HEK293 (cell line): ENCODE data around the gene UBE4B.
"Not testable (repeated sequence)": the region's sequence is repeated elsewhere in the genome, so short reads cannot be mapped to it uniquely, and the experiment has no call there.

Source experiments
- CTCF ChIA-PET: fragments of 350-600 bp; formaldehyde crosslinking; extraction: SDS; loops from one replicate; lab custom pipeline; 2021; ENCODE audit warnings: antibody characterized with exemption; lab: Yijun Ruan, JAX
- POLR2A ChIA-PET: fragments of 300-600 bp; formaldehyde crosslinking; extraction: SDS; loops from one replicate; lab custom pipeline; 2020; ENCODE audit warnings: antibody characterized with exemption, inconsistent platforms; lab: Yijun Ruan, JAX
- H3K27ac ChIP-seq: fragments of 200-500 bp; sonication (Bioruptor generic); 2 replicates; pipeline ENCODE4 v1.5.1; 2014; ENCODE audit warnings: low read depth, low read length, control low read depth, inconsistent platforms; ENCODE audit errors: extremely low read depth
- H3K36me3 ChIP-seq, 2 experiments: fragments of 200-500 bp in 1 of 2; sonication (Bioruptor generic) in 1 of 2; 1 replicate in 1 of 2; 2 replicates in 1 of 2; pipeline ENCODE4 v1.5.1; 2014 to 2017; ENCODE audit warnings: inconsistent platforms in 2 of 2, low read length in 2 of 2; ENCODE audit not compliant: control insufficient read depth in 2 of 2, insufficient read depth in 1 of 2
- H3K4me1 ChIP-seq: fragments of 200-500 bp; sonication (Bioruptor generic); 2 replicates; pipeline ENCODE4 v1.5.1; 2014; ENCODE audit warnings: mild to moderate bottlenecking, low read length, inconsistent platforms; ENCODE audit not compliant: control insufficient read depth, insufficient read depth
- H3K4me3 ChIP-seq: 2 replicates; pipeline ENCODE4 v1.5.1; 2011; ENCODE audit warnings: low read depth, mild to moderate bottlenecking, control low read depth, low read length, moderate library complexity
- H3K9me3 ChIP-seq: fragments of 200-500 bp; sonication (Bioruptor generic); 2 replicates; pipeline ENCODE4 v1.5.1; 2014; ENCODE audit warnings: low read depth, low read length, inconsistent platforms; ENCODE audit not compliant: control insufficient read depth, insufficient read depth
- KLF16 ChIP-seq: fragments of 450-650 bp; formaldehyde crosslinking; IDR thresholded peaks from 2 replicates; pipeline ENCODE4 v1.5.1; 2017; ENCODE audit warnings: missing biosample characterization, missing genetic modification characterization
- MEIS1 ChIP-seq: sonication (generic); formaldehyde crosslinking; IDR thresholded peaks from 2 replicates; pipeline ENCODE4 v1.8.1; 2022; ENCODE audit warnings: missing genetic modification reagents, mild to moderate bottlenecking, borderline replicate concordance
- MYNN ChIP-seq: fragments of 450-650 bp; formaldehyde crosslinking; IDR thresholded peaks from 2 replicates; pipeline ENCODE4 v1.5.1; 2016; ENCODE audit warnings: missing biosample characterization, missing genetic modification characterization, borderline replicate concordance
- ZNF155 ChIP-seq: fragments of 450-650 bp; formaldehyde crosslinking; IDR thresholded peaks from 2 replicates; pipeline ENCODE4 v1.5.1; 2016; ENCODE audit warnings: missing biosample characterization, missing genetic modification characterization
- ZNF175 ChIP-seq: fragments of 450-650 bp; formaldehyde crosslinking; IDR thresholded peaks from 2 replicates; pipeline ENCODE4 v1.5.1; 2016; ENCODE audit warnings: missing biosample characterization, missing genetic modification characterization
- ZNF184 ChIP-seq: fragments of 450-650 bp; IDR thresholded peaks from 2 replicates; pipeline ENCODE4 v1.5.1; 2018; ENCODE audit warnings: missing biosample characterization, mild to moderate bottlenecking, missing genetic modification characterization
- ZNF2 ChIP-seq: fragments of 450-650 bp; formaldehyde crosslinking; IDR thresholded peaks from 2 replicates; pipeline ENCODE4 v1.5.1; 2016; ENCODE audit warnings: missing biosample characterization, missing genetic modification characterization
- ZNF211 ChIP-seq: fragments of 450-650 bp; formaldehyde crosslinking; IDR thresholded peaks from 2 replicates; pipeline ENCODE4 v1.5.1; 2016; ENCODE audit warnings: low read depth, missing biosample characterization, missing genetic modification characterization
- ZNF221 ChIP-seq: fragments of 450-650 bp; formaldehyde crosslinking; IDR thresholded peaks from 2 replicates; pipeline ENCODE4 v1.5.1; 2017; ENCODE audit warnings: missing biosample characterization, missing genetic modification characterization, borderline replicate concordance
- ZNF223 ChIP-seq: fragments of 450-650 bp; formaldehyde crosslinking; IDR thresholded peaks from 2 replicates; pipeline ENCODE4 v1.5.1; 2016; ENCODE audit warnings: missing biosample characterization, missing genetic modification characterization
- ZNF23 ChIP-seq: fragments of 450-650 bp; formaldehyde crosslinking; IDR thresholded peaks from 2 replicates; pipeline ENCODE4 v1.5.1; 2016; ENCODE audit warnings: missing biosample characterization, missing genetic modification characterization, borderline replicate concordance
- ZNF248 ChIP-seq: fragments of 450-650 bp; formaldehyde crosslinking; IDR thresholded peaks from 2 replicates; pipeline ENCODE4 v1.5.1; 2017; ENCODE audit warnings: missing biosample characterization, missing genetic modification characterization
- ZNF274 ChIP-seq, 2 experiments: fragments of 200-500 bp in 1 of 2; fragments of 450-650 bp in 1 of 2; sonication (Bioruptor generic) in 1 of 2; formaldehyde crosslinking in 1 of 2; IDR thresholded peaks; 2 replicates each; pipeline versions ENCODE4 v1.5.1 to v1.6.1; 2014 to 2016; ENCODE audit warnings: borderline replicate concordance in 1 of 2, inconsistent platforms in 1 of 2, low read length in 1 of 2, missing biosample characterization in 1 of 2, missing genetic modification characterization in 1 of 2
- ZNF37A ChIP-seq: fragments of 450-650 bp; IDR thresholded peaks from 2 replicates; pipeline ENCODE4 v1.5.1; 2018; ENCODE audit warnings: missing biosample characterization, missing genetic modification characterization
- ZNF426 ChIP-seq: fragments of 450-650 bp; formaldehyde crosslinking; IDR thresholded peaks from 2 replicates; pipeline ENCODE4 v1.5.1; 2017; ENCODE audit warnings: missing biosample characterization, missing genetic modification characterization, mild to moderate bottlenecking, inconsistent platforms, moderate library complexity
- ZNF473 ChIP-seq: fragments of 450-650 bp; formaldehyde crosslinking; IDR thresholded peaks from 2 replicates; pipeline ENCODE4 v1.5.1; 2017; ENCODE audit warnings: missing biosample characterization, missing genetic modification characterization
- ZNF48 ChIP-seq: fragments of 450-650 bp; formaldehyde crosslinking; IDR thresholded peaks from 2 replicates; pipeline ENCODE4 v1.5.1; 2016; ENCODE audit warnings: missing biosample characterization, missing genetic modification characterization
- ZNF514 ChIP-seq: fragments of 450-650 bp; formaldehyde crosslinking; IDR thresholded peaks from 2 replicates; pipeline ENCODE4 v1.5.1; 2016; ENCODE audit warnings: missing biosample characterization, missing genetic modification characterization
- ZNF521 ChIP-seq: fragments of 450-650 bp; formaldehyde crosslinking; IDR thresholded peaks from 2 replicates; pipeline ENCODE4 v1.5.1; 2017; ENCODE audit warnings: missing biosample characterization, mild to moderate bottlenecking, missing genetic modification characterization
- ZNF555 ChIP-seq: fragments of 450-650 bp; formaldehyde crosslinking; conservative IDR thresholded peaks from 2 replicates; pipeline ENCODE4 v1.5.1; 2017; ENCODE audit warnings: missing biosample characterization, mild to moderate bottlenecking, missing genetic modification characterization, inconsistent platforms
- ZNF600 ChIP-seq: fragments of 450-650 bp; formaldehyde crosslinking; IDR thresholded peaks from 2 replicates; pipeline ENCODE4 v1.5.1; 2016; ENCODE audit warnings: missing biosample characterization, missing genetic modification characterization
- ZNF785 ChIP-seq: fragments of 450-650 bp; formaldehyde crosslinking; IDR thresholded peaks from 2 replicates; pipeline ENCODE4 v1.5.1; 2016; ENCODE audit warnings: missing biosample characterization, missing genetic modification characterization
- ZNF830 ChIP-seq: fragments of 450-650 bp; IDR thresholded peaks from 2 replicates; pipeline ENCODE4 v1.5.0; 2018; ENCODE audit warnings: missing biosample characterization, missing genetic modification characterization, low read depth, mild to moderate bottlenecking, moderate library complexity
- ZSCAN16 ChIP-seq: fragments of 450-650 bp; formaldehyde crosslinking; IDR thresholded peaks from 2 replicates; pipeline ENCODE4 v1.5.1; 2016; ENCODE audit warnings: missing biosample characterization, missing genetic modification characterization
- TF ChIP-seq, protein P1 (sequence below): fragments of 450-650 bp; formaldehyde crosslinking; IDR thresholded peaks from 2 replicates; pipeline ENCODE4 v1.5.1; 2017; ENCODE audit warnings: missing biosample characterization, missing genetic modification characterization

The UBE4B gene

GRCh38 chr1:10019561-10019960 lies 13.2 kb upstream of the UBE4B start:
- POLR2A ChIA-PET = no interaction called here
- Histone ChIP-seq H3K4me1 (no peaks in the 10 kb centered on the region), H3K36me3 (no peaks in the 10 kb centered on the region), H3K4me3 (no peak overlapping the region), H3K9me3 (no peaks in the 10 kb centered on the region), H3K27ac (no peak overlapping the region)
- CTCF ChIA-PET = interaction anchor here (0.5 to 0.7 kb wide), 2 partner anchors 14 to 188 kb away, joined by 3 to 4 read pairs; no protein-coding TSS in a partner anchor
- TF ChIP-seq ZNF426 (tag by site-specific recombination) (no peak), ZNF221 (tag by site-specific recombination) (no peak), ZNF274 (IDR thresholded peaks at IDR 0.05; ENCODE audit: low read length) (no peak), ZNF274 (tag by site-specific recombination; IDR thresholded peaks at IDR 0.05; ENCODE audit: borderline replicate concordance) (no peak), ZNF555 (no peak)

DNA sequence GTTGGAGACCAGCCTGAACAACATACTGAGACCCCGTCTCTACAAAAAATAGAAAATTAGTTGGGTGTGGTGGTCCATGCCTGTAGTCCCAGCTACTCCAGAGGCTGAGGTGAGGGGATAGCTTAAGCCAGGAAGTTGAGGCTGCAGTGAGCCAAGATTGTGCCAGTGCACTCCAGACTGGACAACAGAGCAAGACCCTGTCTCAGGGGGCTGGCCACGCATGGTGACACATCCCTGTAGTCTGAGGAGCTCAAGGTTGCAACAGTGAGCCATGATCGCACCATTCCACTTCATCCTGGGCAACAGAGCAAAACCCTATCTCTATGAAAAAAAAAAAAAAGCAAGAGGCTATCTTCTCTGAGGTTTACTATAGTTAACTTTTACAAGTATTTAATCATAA lies 12.7 kb upstream of the UBE4B start:
- Histone ChIP-seq H3K9me3 (no peaks in the 10 kb centered on the region), H3K36me3 (no peaks in the 10 kb centered on the region)
- POLR2A ChIA-PET = no interaction called here
- TF ChIP-seq ZNF785 (tag by site-specific recombination) = no peak
- TF ChIP-seq ZNF2 (tag by site-specific recombination) = no peak
- no peak for TF ChIP-seq ZNF23
- TF ChIP-seq ZNF48 (tag by site-specific recombination) = no peak
- no peak for TF ChIP-seq ZNF600 (tag by site-specific recombination)
- TF ChIP-seq, all 188 proteins: peak for 0
- H3K27ac ChIP-seq = no peak overlapping the region
- CTCF ChIA-PET = interaction anchor here (0.5 to 0.7 kb wide), 2 partner anchors 13 to 189 kb away, joined by 3 to 4 read pairs; no protein-coding TSS in a partner anchor
- H3K4me1 ChIP-seq = no peaks in the 10 kb centered on the region
- no peak overlapping the region for H3K4me3 ChIP-seq

GRCh38 chr1:10020678-10021077 lies 12.1 kb upstream of the UBE4B start:
- H3K4me1 ChIP-seq, H3K27ac ChIP-seq, POLR2A ChIA-PET, H3K36me3 ChIP-seq, H3K4me3 ChIP-seq, H3K9me3 ChIP-seq: not testable (repeated sequence)
- CTCF ChIA-PET = interaction anchor here (0.6 kb wide), 1 partner anchor 279 kb away, joined by 5 read pairs; no protein-coding TSS in a partner anchor

DNA sequence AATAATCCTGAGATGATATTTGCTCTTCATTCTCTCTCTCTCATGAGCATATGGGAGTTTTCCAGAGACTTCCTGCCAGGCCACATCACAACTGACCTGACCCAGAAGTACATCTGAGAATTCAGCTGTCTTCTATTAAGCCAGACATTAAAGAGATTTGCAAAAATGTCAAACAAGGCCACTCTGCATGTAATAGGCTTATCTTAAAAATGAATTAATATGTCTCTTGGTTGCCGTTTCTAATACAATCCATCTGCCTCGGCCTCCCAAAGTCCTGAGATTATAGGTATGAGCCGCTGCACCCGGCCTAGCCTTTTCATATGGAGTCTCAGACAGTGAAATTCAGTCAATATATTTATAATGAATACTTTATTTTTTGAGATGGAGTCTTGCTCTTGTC lies 10.8 kb upstream of the UBE4B start:
- POLR2A ChIA-PET, H3K36me3 ChIP-seq, CTCF ChIA-PET, H3K9me3 ChIP-seq, H3K27ac ChIP-seq, H3K4me1 ChIP-seq, H3K4me3 ChIP-seq: not testable (repeated sequence)

GRCh38 chr1:10022656-10023055 lies 10.1 kb upstream of the UBE4B start:
- H3K4me1 ChIP-seq = no peaks in the 10 kb centered on the region
- CTCF ChIA-PET = no interaction called here
- H3K27ac ChIP-seq = no peak overlapping the region
- TF ChIP-seq ZNF274 (IDR thresholded peaks at IDR 0.05; ENCODE audit: low read length) = no peak
- TF ChIP-seq ZNF274 (tag by site-specific recombination; IDR thresholded peaks at IDR 0.05; ENCODE audit: borderline replicate concordance) = no peak
- TF ChIP-seq KLF16 (tag by site-specific recombination) = no peak
- TF ChIP-seq, protein P1, sequence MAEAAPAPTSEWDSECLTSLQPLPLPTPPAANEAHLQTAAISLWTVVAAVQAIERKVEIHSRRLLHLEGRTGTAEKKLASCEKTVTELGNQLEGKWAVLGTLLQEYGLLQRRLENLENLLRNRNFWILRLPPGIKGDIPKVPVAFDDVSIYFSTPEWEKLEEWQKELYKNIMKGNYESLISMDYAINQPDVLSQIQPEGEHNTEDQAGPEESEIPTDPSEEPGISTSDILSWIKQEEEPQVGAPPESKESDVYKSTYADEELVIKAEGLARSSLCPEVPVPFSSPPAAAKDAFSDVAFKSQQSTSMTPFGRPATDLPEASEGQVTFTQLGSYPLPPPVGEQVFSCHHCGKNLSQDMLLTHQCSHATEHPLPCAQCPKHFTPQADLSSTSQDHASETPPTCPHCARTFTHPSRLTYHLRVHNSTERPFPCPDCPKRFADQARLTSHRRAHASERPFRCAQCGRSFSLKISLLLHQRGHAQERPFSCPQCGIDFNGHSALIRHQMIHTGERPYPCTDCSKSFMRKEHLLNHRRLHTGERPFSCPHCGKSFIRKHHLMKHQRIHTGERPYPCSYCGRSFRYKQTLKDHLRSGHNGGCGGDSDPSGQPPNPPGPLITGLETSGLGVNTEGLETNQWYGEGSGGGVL (tag by site-specific recombination) = no peak
- no peak for TF ChIP-seq ZNF521 (tag by site-specific recombination)
- no peak for TF ChIP-seq ZNF248 (tag by site-specific recombination)
- TF ChIP-seq ZNF155 = no peak
- no peak for TF ChIP-seq ZNF830 (tag by site-specific recombination)
- TF ChIP-seq ZNF223 (tag by site-specific recombination) = no peak
- TF ChIP-seq ZNF514 (tag by site-specific recombination) = no peak
- no peak for TF ChIP-seq ZSCAN16 (tag by site-specific recombination)
- TF ChIP-seq ZNF184 (tag by site-specific recombination) = no peak
- TF ChIP-seq ZNF37A (tag by site-specific recombination) = no peak
- TF ChIP-seq ZNF175 (tag by site-specific recombination) = no peak
- no peak for TF ChIP-seq MYNN (tag by site-specific recombination)
- no peak for TF ChIP-seq ZNF211
- no peak for TF ChIP-seq MEIS1 (CRISPR knock-in tag)
- TF ChIP-seq ZNF473 (tag by site-specific recombination) = no peak
- POLR2A ChIA-PET = no interaction called here
- H3K36me3 ChIP-seq = no peaks in the 10 kb centered on the region
- no peak overlapping the region for H3K4me3 ChIP-seq
- no peaks in the 10 kb centered on the region for H3K9me3 ChIP-seq
